Activated CD8-positive, alpha-beta T cell treated with anti-CD3 and anti-CD28 coated beads for 36 hours (primary cell): ENCODE data around the gene IL36A. TPM values are rescaled to one million over a fixed set of nuclear protein-coding genes. Genes with fewer than 3 reads are reported as not detected.

Experiments
- ATAC-seq: fragments of 200-7000 bp; cut with Tn5 transposase; one replicate; pipeline ENCODE4 v1.10.0; 2021; ENCODE audit warnings: mild to moderate bottlenecking, moderate library complexity
- CTCF ChIA-PET: fragments of 350-600 bp; sonication (Branson Sonifier 250); formaldehyde crosslinking; loops from one replicate; lab custom pipeline; 2021; ENCODE audit warnings: antibody characterized with exemption; lab: Charles Lee
- POLR2A ChIA-PET: fragments of 350-600 bp; sonication (Branson Sonifier 250); formaldehyde crosslinking; loops from one replicate; lab custom pipeline; 2021; ENCODE audit warnings: antibody characterized with exemption; lab: Charles Lee
- DNase-seq: peaks from one replicate; pipeline ENCODE4 v3.0.0-alpha.2; 2020
- H3K27ac Mint-ChIP-seq: one replicate; pipeline ENCODE4 v1.8.0; 2021; ENCODE audit warnings: mild to moderate bottlenecking, mixed read lengths
- H3K27me3 Mint-ChIP-seq: one replicate; pipeline ENCODE4 v1.8.0; 2021; ENCODE audit warnings: mixed read lengths
- H3K36me3 Mint-ChIP-seq: one replicate; pipeline ENCODE4 v1.8.0; 2021; ENCODE audit warnings: low read depth, mixed read lengths
- H3K4me1 Mint-ChIP-seq: one replicate; pipeline ENCODE4 v1.8.0; 2021; ENCODE audit warnings: low read depth, mixed read lengths
- H3K4me3 Mint-ChIP-seq: one replicate; pipeline ENCODE4 v1.8.0; 2021; ENCODE audit warnings: mild to moderate bottlenecking, moderate library complexity, mixed read lengths
- H3K9me3 Mint-ChIP-seq: one replicate; pipeline ENCODE4 v1.8.0; 2021; ENCODE audit warnings: mixed read lengths
- intact Hi-C: fragments of 100-400 bp; cut with micrococcal nuclease; formaldehyde crosslinking; loops from one replicate; pipeline ENCODE4 v1.10.0; 2022
- total RNA-seq, 2 experiments: library from RNA; stranded (reverse); gene quantifications; one replicate each; pipeline ENCODE4 v1.2.3, GENCODE V29; 2021
- TF ChIP-seq, protein P1 (sequence below): fragments of 200-600 bp; IDR thresholded peaks from one replicate; pipeline ENCODE4 v1.8.0; 2022; ENCODE audit warnings: antibody characterized with exemption, mild to moderate bottlenecking

IL36A gene
- total RNA-seq, 2 experiments from 2014 or later = not detected

- CTCF ChIA-PET = interaction anchor here (1.0 to 1.8 kb wide), 2 partner anchors 10 to 34 kb away, joined by 4 to 5 read pairs; no protein-coding TSS in a partner anchor
Observed at GRCh38 chr2:113046465-113046864, 41.2 kb downstream of the IL36A start.

GRCh38 chr2:113050921-113051895 is 45.9 kb downstream of the IL36A start:
- peaks cover 8% of the 10 kb centered on the region for H3K4me1 Mint-ChIP-seq
- intact Hi-C loops = no loop called here
- no peak for DNase-seq
- peaks cover 2% of the 10 kb centered on the region for H3K27me3 Mint-ChIP-seq
- CTCF ChIA-PET = interaction anchor here (1.2 kb wide), 1 partner anchor 34 kb away, joined by 5 read pairs; no protein-coding TSS in a partner anchor
- H3K36me3 Mint-ChIP-seq = peaks cover 9% of the 10 kb centered on the region
- TF ChIP-seq, protein P1, sequence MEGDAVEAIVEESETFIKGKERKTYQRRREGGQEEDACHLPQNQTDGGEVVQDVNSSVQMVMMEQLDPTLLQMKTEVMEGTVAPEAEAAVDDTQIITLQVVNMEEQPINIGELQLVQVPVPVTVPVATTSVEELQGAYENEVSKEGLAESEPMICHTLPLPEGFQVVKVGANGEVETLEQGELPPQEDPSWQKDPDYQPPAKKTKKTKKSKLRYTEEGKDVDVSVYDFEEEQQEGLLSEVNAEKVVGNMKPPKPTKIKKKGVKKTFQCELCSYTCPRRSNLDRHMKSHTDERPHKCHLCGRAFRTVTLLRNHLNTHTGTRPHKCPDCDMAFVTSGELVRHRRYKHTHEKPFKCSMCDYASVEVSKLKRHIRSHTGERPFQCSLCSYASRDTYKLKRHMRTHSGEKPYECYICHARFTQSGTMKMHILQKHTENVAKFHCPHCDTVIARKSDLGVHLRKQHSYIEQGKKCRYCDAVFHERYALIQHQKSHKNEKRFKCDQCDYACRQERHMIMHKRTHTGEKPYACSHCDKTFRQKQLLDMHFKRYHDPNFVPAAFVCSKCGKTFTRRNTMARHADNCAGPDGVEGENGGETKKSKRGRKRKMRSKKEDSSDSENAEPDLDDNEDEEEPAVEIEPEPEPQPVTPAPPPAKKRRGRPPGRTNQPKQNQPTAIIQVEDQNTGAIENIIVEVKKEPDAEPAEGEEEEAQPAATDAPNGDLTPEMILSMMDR = peak; percentile 38
- H3K4me3 Mint-ChIP-seq = no peak overlapping the region
- H3K27ac Mint-ChIP-seq = no peak overlapping the region
- peaks cover 22% of the 10 kb centered on the region for H3K9me3 Mint-ChIP-seq
- no peak for ATAC-seq
- POLR2A ChIA-PET = interaction anchor here (1.0 kb wide), 1 partner anchor 9 kb away, joined by 4 read pairs; no protein-coding TSS in a partner anchor

More at GRCh38 chr2:113046465-113046864, 41.2 kb downstream of the IL36A start:
- intact Hi-C loops = no loop called here
- H3K27ac Mint-ChIP-seq = no peak overlapping the region
- H3K4me3 Mint-ChIP-seq = no peak overlapping the region
- ATAC-seq (no peak), DNase-seq (no peak)
- H3K27me3 Mint-ChIP-seq = peaks cover 2% of the 10 kb centered on the region
- TF ChIP-seq, protein P1 = no peak
- POLR2A ChIA-PET = no interaction called here
- peaks cover 2% of the 10 kb centered on the region for H3K9me3 Mint-ChIP-seq
- H3K4me1 Mint-ChIP-seq = no peaks in the 10 kb centered on the region
- H3K36me3 Mint-ChIP-seq = no peaks in the 10 kb centered on the region

DNA sequence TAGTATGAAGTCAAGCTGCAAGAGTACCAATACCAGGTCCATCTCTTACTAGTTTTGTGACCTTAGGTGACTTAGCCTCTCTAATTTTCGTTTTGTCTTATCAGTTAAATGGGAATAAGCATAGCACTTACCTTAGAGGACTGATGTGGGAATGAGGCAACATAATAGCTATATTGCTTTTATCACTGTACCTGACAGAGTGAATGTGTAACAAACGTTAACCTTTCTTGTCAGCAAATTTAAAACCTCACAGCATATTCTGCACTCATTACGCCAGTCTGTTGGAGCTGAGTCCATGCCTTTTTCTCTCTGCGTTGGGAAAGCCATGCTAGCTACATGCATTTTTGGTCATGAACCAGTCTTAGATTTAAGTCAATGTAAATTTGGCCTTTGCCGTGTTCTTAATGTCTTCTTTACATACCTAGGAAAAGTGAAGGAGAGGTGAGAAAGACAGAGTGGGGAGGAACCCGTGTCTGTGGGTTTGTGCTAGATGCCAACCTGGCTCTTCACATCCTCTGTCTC is 47.2 kb downstream of the IL36A start, which contains the start of gene IL36B:
Gene IL36B, minus strand, starts transcription at position 472 of the 522 bp plus-strand sequence.
- Mint-ChIP-seq H3K4me1 (peaks cover 15% of the 10 kb centered on the region), H3K4me3 (no peak within 1 kb of the TSS), H3K36me3 (peaks cover 9% of the 10 kb centered on the region), H3K27me3 (no peaks in the 10 kb centered on the region), H3K27ac (no peak within 1 kb of the TSS), H3K9me3 (peaks cover 24% of the 10 kb centered on the region)
- POLR2A ChIA-PET = no interaction called here
- CTCF ChIA-PET = no interaction called here
- TF ChIP-seq, protein P1 = no peak
- intact Hi-C loops = no loop called here
- ATAC-seq (no peak), DNase-seq (no peak)

GRCh38 chr2:113053666-113054065 is 48.4 kb downstream of the IL36A start:
- TF ChIP-seq, protein P1 = no peak
- H3K9me3 Mint-ChIP-seq = peaks cover 24% of the 10 kb centered on the region
- intact Hi-C loops = no loop called here
- DNase-seq (no peak), ATAC-seq (peak; percentile 17)
- H3K4me1 Mint-ChIP-seq = peaks cover 15% of the 10 kb centered on the region
- CTCF ChIA-PET = interaction anchor here (1.3 kb wide), 1 partner anchor 27 kb away, joined by 4 read pairs; no protein-coding TSS in a partner anchor
- H3K27ac Mint-ChIP-seq = no peak overlapping the region
- no peak overlapping the region for H3K4me3 Mint-ChIP-seq
- POLR2A ChIA-PET = no interaction called here
- no peaks in the 10 kb centered on the region for H3K27me3 Mint-ChIP-seq
- H3K36me3 Mint-ChIP-seq = peaks cover 9% of the 10 kb centered on the region
